HG03045 (cell line): ENCODE measurements around the gene UHRF2.
"Not testable (repeated sequence)": the region's sequence is repeated elsewhere in the genome, so short reads cannot be mapped to it uniquely, and the experiment has no call there.

ENCODE experiments used
- ATAC-seq: cut with Tn5 transposase; IDR thresholded peaks from one replicate; pipeline ENCODE4 v1.9.1; 2021; ENCODE audit warnings: mild to moderate bottlenecking, moderate library complexity; ENCODE audit not compliant: unreplicated experiment

The UHRF2 gene

DNA sequence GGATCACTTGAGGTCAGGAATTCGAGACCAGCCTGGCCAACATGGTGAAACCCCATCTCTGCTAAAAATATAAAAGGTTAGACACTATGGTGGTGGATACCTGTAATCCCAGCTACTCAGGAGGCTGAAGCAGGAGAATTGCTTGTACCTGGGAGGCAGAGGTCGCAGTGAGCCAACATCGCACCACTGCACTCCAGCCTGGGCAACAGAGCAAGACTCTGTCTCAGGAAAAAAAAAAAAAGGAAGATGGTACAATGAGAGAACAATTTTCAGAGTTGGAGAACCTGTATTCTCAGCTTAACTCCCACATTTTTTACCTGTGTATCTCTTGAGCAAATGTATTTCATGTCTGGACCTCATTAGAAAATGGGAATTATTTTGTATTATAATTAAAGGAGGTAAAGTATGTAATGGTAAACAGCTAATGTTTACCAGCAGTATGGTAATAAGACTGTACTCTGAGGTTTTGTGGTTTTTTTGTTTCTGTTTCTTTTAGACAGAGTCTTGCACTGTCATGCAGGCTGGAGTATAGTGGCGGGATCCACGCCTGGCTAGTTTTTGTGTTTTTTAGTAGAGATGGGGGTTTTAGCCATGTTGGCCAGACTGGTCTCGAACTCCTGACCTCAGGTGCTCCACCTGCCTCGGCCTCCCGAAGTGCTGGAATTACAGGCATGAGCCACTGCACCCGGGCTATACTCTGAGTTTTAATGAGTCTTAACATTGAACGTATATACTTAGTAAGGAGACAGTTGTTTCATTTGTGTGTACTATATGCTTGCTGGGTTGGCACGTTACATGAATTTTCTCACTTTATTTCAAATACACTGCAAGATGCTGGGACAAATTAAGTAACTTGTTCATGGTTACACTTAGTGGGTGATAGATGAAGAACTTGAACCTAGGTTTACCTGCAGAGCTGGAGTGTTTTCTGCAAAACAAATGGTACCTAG is 16.2 kb downstream of the UHRF2 start:
- peak; percentile 92 for ATAC-seq

DNA sequence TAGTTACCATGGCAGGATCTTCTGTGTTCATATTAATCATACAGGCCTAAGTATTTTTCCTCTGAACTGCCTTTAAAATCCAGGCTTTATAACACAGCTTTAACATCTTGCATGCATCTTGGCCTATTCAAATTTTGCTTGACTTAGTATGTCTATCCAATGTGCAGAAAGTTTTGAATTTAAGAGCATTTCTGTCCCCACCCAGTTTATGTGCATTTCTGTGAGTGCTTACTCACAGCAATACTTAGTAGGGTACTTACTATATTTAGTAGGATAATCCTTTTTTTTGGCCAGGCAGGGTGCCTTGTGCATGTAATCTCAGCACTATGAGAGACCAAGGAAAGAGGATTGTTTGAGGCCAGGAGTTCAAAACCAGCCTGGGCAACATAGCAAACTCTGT is 18.0 kb downstream of the UHRF2 start:
- no peak for ATAC-seq

DNA sequence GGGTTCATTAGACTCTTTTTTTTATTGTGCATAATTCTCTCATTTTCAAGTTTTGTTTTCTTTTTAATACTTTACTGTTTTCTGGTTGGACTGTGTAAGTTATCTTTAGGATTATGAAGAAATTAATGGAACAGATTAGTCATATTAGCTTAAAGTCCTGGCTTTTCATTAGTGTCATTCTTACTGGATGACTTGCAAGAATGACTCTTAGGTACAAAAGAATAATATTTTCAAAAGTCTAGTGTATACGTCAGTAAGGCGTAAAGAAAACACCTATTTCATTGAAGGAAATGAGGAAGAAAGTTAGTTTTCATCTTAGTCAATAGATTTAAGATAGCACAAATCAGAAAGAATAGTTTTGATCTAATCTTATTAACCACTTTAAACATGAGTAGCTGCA is 20.4 kb downstream of the UHRF2 start:
- no peak for ATAC-seq

DNA sequence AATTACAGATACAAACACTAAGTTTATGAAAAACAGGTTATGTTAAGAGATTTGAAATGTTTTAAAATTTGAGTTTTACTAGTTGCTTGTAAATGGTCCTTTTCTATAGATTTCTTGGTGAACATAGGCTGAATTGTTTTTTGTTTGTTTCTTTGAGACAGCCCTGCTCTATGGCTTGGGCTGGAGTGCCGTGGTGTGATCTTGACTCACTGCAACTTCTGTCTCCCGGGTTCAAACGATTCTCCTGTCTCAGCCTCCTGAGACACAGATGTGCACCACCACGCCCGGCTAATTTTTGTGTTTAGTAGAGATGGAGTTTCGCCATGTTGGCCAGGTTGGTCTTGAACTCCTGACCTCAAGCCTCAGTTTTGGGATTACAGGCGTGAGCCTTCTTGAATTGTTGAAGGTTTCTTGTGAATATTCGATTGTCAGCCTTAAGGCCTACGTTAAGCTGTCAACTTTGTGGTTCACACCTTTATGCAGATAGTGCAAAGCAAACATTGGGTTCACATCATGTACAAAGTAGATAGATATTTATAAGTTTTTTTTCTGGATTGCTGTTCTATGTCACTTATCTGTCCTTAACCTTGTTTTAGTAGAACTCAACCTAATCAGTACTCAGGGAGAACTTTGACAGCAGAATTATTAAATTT is 26.2 kb downstream of the UHRF2 start:
- ATAC-seq: no peak

GRCh38 chr9:6440405-6440804 is 27.4 kb downstream of the UHRF2 start:
- ATAC-seq: no peak

- no peak for ATAC-seq
Measured at GRCh38 chr9:6441269-6441668, 28.3 kb downstream of the UHRF2 start.

GRCh38 chr9:6443661-6444060 is 30.7 kb downstream of the UHRF2 start:
- ATAC-seq: no peak

DNA sequence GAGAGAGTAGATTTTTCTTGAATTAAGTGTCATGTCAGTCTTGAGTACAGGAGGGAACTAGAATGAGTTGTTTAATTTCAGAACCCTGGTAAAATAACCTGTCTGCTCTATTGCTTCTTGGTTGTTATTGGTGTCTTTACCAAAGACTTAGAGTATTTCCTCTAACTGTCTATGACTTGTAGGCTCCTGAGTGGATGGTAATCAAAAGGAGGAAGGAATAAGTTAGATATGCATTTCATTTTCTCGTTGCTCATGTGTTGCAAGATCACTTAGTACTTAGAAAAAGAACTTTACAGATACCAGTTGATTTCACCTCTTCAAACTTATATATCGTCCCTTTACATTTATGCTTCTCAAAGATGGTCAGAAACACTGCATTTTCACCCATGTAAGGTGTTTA is 31.1 kb downstream of the UHRF2 start:
- ATAC-seq: no peak

DNA sequence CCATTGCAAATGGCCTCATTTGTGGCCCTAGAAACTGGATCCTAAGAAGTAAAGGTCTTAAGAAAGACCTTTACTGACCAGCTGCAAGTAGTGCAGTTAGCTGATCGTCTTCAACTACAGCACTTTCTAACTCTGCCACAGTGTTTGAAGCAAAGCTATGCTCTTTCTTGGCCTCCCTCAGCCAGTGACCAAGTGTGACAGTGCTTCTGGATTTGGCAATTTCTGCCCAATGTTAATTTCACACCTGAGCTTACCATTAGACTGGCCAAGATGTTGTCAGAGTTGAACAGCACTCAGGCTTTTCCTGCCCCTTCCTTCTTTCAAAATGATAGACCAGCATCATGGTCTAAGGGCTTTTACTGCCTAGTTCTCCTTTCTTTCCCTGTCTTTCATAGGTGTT is 36.1 kb downstream of the UHRF2 start:
- ATAC-seq: no peak

DNA sequence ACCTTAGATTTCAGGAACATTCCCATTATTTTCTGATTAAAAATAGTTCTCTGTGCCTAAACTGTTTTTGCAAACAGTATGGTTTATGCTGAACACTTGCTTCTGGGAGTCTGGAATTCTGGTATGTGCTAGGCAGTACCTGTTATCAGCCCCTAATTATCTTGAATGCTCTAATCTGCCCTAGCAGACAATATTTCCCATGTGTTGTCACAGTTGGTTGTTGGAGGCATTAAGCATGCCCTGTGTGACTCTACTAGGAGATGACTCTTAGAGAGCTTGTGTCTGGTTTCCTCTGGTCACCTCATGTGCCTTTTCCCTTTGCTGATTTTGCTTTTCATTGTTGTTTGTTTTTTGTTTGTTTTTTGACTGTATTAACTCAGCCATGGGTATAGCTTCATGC is 36.6 kb downstream of the UHRF2 start:
- ATAC-seq: no peak

- ATAC-seq: no peak
Measured at GRCh38 chr9:6450641-6451375, 37.8 kb downstream of the UHRF2 start.

GRCh38 chr9:6455292-6455691 is 42.3 kb downstream of the UHRF2 start:
- ATAC-seq: not testable (repeated sequence)

GRCh38 chr9:6458704-6459103 is 45.7 kb downstream of the UHRF2 start:
- not testable (repeated sequence) for ATAC-seq

- no peak for ATAC-seq
Measured at GRCh38 chr9:6459718-6460117, 46.7 kb downstream of the UHRF2 start.

- no peak for ATAC-seq
Measured at GRCh38 chr9:6460189-6460768, 47.3 kb downstream of the UHRF2 start.

- no peak for ATAC-seq
Measured at GRCh38 chr9:6461619-6462018, 48.6 kb downstream of the UHRF2 start.

- ATAC-seq: no peak
Measured at GRCh38 chr9:6467006-6467625, 54.1 kb downstream of the UHRF2 start.

DNA sequence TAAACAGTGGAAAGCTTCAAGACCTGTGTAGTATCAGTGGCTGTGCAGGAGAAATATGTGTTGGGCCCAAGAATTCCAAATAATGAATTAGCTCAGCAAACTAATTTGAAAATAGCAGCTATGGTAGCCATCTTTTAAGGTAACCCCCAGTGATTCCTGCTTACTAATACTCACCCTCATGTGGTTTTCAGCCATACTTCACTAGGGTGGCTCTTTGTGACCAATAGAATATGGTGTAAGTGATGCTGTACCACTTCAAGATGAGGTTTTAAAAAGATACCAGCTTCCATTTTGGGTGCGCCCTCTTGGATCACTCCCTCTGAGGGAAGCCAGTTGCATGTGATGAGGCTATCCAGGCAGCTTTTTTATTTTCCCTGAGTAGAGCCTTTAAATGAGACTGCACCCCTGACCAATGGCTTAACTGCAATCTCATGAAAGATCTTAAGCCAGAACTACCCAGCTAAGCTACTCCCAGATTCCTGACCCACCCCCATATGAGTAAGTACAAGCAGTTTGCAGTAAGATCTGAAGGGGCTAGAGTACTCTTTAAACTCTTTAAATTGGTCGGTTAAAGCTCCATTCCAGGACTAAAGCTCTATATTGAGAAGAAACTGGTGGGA is 58.3 kb downstream of the UHRF2 start:
- no peak for ATAC-seq

DNA sequence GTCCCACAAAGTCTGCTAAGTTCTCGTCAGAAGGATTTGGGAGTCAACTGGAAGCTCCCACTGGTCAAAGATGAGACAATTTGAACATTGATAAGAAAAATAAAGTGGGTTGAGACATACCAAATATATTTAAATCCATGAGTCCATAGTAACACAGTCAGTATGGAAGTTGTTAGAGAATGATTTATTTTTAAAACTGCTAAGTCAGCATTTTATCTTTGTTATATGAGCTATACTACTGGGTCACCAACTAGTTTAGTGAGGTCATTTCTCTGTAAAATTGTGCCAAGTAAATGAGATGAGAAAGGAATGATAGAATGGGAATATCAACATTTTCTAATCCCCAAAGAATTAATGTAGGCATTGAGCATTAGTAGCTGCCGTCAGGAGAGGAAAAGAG is 60.2 kb downstream of the UHRF2 start:
- ATAC-seq: no peak

GRCh38 chr9:6479959-6480358 is 67.0 kb downstream of the UHRF2 start:
- ATAC-seq: no peak
